GM21737 (cell line): ENCODE results near the gene SEMA7A.
A peak's percentile ranks its signal among the peaks of the same experiment; 100 is the strongest.
"Not testable (repeated sequence)": the region's sequence is repeated elsewhere in the genome, so short reads cannot be mapped to it uniquely, and the experiment has no call there.

Experiments
- ATAC-seq: cut with Tn5 transposase; IDR thresholded peaks from one replicate; pipeline ENCODE4 v1.9.1; 2021; ENCODE audit warnings: mild to moderate bottlenecking, moderate library complexity; ENCODE audit not compliant: unreplicated experiment

SEMA7A gene

DNA sequence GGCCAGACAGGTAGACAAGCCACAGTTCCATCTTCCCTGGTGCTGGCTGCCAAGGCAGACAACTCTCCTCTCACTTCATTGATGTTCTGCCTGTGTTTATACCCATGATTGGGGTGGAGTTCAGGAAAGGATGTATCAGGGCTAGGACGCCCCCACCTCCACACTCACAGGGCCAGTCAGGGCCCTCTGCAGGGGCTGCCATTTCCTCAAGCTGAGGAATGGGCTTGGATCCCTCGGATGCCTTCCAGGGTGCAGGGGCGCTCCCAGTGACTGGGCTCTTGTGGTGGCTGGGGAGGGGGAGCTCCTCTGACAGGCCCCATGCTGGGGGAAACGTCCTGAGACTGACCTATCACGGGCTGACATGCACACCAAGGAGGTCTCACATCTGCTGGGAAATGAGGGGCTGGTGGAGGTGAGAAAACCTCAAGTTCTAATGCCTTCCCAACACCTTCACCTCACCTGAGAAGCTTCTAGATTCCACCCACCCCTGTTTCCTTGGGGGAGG lies 31.4 kb downstream of the SEMA7A start:
- no peak for ATAC-seq

DNA sequence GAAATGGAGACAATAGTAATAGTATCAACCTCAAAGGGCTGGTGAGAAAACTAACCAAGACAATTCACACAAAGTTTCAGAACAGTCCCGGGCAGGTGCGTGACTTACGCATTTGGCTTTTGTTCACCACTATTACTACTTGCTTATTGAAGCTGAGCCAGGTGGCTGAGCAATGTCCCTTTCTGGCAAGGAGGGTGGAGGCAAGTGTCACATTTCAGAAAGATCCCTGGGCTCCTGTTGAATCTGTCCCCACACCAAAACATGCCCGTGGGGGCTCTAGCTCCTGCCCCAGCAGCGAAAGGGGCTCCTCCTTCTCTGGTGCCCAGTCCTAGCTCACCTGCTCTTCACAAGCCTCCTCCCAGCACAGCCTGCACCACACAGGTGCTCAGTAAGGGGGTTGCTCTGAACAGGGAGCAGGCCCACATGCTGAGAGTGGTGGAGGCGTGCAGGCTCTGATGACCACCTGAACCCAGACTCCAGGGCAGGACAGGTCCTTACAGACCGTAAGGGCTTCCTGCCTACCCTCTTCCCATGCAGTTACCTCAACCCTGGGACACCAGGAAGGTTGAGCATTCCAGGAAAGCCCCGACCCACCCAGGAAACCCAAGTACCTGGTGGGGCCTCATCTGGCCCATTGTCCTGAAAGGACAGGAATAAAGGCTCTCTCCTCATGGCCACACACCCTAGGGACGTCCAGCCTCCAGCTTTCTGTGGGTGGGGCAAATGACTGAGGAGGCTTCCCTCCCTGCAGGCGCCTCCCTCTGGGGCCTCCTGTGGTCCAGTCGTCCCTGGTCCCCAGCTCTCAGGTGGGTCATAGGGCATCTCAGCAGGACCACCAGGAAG lies 32.6 kb downstream of the SEMA7A start:
- no peak for ATAC-seq

DNA sequence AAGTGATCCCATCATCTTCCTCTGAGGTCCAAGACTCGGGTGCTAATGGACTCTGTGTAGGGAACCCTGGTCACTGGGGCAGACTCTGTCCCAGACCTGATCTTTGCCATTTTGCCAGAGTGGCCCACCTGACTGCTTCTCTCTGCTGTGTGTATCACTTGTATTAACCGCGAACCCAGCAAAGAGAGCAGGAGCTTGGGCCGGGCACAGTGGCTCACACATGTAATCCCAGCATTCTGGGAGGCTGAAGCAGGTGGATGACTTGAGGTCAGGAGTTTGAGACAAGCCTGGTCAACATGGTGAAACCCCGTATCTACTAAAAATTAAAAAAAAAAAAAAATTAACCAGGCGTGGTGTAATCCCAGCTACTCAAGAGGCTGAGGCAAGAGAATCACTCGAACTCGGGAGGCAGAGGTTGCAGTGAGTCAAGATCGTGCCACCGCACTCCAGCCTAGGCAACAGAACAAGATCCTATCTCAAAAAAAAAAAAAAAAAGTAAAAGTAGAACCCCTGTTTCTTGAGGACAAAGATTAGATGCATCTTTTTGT lies 33.4 kb downstream of the SEMA7A start:
- ATAC-seq, result no peak

DNA sequence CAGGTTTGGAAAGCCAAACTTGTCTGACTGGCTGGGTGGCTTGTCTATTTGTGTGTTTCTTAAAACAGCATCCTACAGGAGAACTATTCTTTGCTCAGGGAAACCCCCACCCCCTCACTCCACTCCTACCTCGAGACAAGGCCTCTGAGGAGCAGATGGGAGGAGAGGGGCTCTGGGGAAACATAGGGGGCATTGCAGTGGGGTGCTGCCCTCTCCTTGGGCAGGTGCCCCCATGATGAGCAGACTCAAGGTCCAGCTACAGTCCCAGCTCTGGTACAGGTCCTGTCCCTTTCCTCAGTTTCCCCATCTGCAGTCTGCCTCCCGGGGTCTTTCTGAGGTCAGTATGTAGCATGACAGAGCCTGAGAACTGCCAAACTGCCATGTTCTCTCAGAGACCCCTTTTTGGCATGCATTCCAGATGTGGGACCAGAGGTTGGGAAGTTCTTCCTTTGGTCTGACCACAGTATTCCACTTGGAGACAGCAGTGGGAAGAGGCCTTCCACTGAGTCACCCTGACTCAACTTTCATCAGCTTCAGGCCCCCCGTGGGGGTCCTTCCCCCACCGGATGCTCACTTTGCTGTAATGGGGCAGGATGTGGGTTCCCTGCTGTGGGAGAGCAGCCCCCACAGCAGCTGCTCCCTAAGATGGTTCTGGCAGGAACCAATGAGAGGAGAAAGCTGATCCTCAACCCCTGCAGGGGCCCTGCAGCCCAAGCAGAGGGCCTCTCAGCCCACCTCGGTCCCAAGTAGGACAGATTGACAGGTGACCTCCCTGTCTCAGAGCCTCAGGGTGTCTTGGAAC lies 34.0 kb downstream of the SEMA7A start:
- ATAC-seq, result no peak

DNA sequence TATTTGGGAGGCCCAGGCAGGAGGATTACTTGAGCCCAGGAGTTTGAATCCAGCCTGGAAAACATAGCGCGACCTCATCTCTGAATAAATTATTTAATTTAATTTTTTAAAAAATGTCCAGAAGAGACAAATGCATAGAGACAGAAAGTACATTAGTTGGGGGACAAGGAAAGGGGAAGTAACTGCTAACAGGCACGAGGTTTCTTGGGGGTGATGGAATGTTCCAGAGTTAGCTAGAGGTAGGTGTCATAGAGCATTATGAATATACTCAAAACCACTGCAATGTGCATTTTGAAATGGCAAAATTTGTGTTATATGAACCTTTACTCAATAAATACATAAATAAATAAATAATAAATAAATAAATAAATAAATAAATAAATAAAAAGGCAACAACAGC lies 34.7 kb downstream of the SEMA7A start:
- ATAC-seq, result no peak

DNA sequence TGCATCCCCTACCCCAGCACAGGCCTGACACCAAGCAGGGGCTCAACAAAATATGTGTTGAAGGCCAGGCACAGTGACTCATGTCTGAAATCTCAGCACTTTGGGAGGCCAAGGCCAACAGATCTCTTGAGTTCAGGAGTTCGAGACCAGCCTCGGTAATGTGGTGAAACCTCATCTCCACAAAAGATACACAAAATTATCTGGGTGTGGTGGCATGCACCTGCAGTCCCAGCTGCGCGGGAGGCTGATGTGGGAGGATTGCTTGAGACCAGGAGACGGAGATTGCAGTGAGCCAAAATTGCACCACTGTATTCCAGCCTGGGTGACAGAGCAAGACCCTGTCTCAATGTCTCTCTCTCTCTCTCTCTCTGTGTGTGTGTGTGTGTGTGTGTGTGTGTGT lies 35.6 kb downstream of the SEMA7A start:
- no peak for ATAC-seq

DNA sequence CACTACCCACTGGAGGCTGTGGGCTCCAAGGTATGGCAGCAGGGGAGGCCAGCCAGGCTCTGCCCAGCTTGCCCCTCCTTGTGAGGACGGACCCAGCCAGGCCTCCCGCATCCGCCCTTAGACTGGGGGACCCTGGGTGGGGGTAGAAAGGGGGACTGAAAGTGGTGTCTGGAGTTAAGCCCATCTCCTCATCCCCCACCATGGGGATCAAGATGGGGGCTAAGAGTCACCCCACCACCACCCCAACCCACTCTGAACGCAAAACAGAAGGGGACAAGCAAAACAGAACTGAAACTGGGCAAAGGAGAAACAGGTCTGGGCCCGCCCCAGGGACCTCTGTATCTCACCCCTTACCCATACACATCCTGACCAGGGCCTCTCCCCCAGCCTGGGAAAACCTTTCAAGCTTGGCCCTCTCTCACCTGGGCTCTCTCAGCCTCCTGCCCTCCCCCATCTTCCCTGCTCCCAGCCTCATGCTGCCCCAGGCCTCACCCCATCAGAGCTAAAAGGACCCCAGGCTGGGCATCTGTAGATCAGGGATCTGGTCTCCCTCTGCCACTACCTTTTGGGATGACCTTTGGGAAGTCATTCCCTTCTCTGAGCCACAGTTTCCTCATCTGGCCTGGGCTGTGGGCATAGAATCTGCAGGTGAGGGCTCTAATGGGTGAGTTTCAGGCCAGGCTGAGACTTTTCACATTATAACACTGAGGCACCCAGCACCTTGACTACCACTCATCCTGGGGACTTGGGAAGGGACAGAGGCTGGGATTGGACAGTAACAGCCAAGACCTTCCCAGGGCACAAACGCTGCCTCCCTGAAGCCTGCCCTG lies 36.3 kb downstream of the SEMA7A start:
- ATAC-seq, result peak; percentile 26

DNA sequence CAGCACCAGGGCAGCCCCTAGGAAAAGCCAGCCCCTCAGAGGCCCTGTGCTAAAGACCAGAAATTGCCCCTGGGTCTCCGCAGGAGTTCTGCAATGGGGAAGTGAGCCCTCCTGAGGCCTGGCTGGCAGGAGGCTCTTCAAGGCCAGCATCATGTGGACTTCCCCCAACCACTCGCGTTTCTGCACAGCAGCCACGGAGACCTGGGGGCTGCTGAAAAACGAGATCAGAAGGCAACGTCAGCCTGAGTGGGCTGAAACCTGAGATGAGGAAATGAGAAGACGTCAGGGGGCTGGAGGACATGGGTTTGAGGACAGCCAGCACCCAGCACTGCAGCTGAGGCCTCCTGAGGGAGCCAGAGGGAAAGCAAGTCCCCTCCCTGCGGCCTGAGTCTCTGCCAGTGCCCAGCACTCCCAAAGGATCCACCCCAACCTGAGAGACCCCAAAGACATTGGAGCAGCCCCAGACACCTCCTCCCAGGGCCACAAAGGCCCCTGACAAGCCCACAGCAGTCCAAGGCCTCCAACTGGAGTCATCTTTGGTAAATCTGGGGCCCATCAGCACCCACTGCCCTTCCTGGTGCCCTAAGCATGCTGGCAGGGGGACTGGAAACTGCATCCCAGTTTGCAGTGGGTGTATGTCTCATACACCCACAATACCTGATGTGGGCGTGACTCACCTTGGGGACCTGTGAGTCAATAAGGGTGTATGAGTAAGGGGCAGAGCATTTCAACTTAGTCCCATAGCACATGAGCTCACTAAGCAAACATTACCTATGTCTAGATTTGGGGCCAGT lies 37.1 kb downstream of the SEMA7A start:
- peak; percentile 36 for ATAC-seq

DNA sequence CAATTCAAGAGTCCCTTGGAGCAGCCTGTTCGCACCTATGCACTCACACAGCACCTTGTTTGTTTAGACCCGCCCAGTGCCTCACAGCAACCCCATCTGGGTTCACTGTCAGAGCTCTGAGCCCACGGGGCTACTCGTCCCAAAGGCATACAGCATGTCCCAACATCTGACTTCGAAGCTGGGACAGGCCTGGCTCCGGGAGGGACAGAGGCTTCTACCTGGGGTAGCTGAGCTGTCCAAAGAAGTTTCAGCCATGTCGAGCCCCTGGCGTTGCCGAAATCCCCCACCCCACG lies 37.7 kb downstream of the SEMA7A start:
- ATAC-seq, result peak; percentile 0

DNA sequence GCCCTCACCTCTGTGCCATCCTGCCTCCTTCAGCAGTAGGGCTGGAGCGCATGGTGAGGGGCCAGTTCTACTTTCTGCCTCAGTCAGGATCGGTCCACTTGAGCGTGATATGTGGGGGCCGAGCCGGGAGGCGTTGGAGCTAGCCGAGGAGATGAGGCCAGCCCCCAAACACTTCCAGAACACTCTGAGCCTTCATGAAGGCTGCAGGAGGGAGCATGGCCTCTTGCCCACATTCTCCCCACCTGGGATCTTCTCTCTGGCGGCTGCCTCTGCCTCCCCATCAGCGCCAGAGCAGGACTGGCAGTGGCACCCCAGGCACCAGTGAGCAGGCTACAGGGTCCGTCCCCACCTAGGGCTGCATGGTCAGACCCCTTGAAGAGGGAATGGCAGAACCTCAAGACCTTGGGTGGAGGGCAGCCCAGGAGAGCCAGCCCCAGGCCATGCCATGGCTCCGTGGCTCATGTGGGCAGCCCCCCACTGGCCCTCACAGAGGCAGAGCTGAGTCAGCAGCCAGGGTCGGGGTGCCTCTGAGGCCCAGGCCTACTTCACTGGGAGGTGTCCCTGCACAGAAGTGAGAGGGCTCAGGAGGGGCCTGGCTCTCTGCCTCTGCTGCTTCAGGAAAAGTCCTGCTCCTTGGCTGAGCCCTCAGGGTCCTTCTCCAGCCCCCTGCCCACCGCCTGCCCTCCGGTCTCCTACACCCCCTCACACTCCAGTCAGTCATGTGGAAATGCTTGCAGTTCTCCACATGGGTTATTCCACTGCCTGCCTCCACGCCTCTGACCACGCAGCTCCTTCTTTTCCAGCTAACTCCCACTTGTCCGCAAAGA lies 38.2 kb downstream of the SEMA7A start:
- no peak for ATAC-seq

DNA sequence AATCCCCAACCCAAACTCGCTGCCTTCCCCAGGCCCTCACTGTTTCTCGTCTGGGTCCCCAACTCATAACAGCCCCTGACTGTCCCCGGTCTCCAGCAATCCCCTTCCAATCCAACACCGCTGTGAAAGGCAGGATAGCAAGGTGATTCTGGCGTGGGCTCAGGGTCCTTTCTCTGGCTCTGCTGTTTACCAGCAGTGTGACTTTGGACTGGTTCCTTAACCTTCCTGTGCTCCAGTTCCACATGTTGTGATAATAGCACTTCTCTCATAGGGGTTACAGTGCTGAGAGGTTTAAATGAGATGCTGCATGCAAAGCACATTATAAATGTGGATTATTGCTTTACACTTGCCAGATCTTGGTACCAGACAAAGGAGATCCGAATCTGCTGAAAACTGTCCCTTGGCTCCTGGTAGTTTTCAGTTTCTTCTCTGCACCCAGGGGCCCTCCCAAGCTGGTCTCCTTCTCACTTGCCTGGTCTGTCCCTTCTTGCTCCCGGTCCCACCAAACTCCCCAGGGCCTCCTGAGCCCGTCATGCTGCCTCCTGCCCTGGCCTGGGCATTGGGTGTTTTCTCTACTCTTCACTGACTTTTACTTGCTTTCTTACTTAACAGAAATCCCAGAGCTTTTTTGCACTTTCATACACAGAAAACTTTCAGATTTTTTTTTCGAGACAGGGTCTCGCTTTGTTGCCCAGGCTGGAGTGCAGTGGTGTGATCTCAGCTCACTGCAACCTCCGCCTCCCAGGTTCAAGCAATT lies 39.5 kb downstream of the SEMA7A start:
- no peak for ATAC-seq

DNA sequence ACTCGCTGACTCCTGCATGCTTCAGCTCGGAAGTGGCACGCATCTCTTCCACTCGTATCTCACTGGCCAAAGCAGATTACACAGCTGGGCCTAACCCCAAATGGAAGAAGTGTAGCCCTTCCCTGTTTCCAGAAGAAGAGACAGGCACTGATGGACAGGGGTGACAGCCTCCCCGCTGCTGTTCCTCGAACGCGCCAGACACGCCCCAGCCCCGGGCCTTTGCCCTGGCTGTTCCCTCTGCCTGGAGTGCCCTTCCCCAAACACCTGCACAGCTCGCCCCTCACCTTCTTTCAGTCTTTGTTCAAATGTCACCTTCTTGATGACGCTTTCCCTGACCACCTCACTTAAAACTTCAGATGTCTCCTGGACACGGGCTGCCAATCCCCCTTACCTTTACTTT lies 40.3 kb downstream of the SEMA7A start:
- no peak for ATAC-seq

DNA sequence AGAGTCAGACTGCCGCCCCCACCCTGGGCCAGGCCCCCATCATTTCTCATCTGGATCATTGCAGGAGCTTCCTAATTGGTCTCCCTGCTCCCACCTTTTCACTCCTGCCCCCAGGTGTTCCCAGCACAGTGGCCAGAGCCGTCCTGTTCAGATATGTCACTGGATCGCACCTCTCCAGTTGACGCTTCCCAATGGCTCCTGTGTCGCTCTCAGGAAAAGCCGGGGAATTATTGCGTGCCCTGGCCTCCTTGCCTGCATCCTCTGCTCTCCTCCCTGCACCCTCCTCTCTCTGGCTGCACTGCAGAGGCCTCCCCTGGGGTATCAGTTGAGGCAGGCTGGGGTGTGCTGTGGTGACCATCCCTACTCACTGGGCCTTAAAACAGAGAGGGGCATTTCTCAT lies 40.9 kb downstream of the SEMA7A start:
- ATAC-seq, result no peak

DNA sequence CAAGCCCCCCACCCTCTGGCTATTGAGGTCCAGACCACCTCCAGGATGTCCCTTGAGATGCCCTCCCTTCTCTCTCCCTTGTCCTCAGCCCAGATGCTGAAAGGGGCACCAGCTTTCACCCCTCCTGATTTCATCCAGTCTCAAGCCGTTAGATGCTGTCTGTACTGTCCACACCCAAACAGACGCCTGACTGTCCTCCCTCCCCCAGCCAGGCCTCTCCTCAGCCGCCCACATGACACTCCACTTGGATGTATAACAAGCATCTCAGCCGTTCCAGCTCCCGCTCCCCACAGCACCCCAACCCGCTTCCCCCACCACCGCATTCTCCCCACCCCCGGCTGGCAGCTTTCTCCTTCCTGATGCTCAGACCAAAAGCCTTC lies 41.3 kb downstream of the SEMA7A start:
- no peak for ATAC-seq

DNA sequence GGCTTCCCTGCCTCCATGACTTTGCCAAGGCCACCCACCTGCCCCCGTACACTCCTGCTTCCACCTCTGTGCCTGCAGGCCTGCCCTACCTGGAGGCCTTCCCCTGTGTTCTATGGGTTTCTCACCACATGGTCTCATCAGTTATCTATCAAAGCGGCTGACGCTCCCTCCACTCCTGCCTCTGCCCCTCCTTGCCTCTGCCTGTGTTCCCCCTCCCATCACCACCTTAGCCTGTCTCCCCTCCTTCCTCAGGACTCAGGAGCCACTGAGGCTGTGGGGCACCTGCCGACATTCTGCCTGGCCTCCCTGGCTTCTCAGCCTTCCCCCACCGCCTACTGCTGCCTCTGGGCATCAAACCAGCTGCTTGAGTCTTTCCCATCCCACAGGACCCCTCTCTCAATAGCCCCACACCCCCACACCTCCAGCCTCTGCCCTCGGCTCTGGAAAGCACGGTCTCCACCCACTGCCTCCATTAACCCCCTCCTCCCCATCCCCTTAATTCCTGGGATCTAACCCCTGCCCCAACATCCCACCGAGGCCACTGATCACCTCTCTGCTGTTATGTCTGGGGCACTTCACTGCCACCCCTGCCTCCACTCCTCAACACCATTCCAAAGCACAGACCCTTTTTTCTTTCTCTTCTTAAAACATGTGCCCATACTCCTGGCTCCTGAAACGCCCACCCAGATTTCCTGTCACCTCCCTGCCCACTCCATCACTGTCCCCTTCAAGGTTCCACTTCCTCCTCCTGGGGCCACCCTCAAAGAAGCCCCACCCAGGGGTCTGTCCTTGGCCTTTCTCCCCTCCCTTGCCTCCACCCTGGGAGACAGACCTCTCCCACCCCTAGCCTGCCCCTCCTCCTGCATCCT lies 41.9 kb downstream of the SEMA7A start:
- no peak for ATAC-seq

DNA sequence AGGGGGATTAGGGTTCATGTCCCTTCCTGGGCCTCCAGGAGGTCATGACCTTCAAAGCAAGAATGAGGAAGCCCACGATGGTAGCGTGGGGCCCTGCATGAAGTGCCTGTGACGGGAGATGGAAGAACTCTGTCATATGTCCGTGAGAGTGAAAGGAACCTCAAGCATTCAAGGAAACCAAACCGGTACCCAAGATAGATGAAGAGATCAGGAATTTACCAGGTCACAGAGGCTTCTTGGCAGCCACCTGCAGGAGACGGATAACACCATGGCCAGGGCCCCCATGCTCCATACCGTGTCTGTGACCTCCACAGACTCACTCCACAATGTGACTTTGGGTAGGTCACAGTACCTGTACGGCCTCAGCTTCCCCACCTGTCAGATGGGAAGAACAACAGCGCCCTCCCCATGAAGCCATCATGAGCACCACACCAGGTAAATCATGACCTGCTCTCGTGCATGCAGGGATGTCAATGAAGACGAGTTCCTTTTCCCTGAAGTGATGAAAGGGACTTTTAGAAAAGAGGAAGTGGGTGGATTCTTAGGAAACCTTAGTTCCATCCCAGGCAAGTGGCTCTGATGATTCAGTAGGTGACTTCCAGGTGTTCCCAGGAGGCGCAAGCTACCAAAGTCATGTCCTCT lies 43.0 kb downstream of the SEMA7A start:
- ATAC-seq, result no peak

DNA sequence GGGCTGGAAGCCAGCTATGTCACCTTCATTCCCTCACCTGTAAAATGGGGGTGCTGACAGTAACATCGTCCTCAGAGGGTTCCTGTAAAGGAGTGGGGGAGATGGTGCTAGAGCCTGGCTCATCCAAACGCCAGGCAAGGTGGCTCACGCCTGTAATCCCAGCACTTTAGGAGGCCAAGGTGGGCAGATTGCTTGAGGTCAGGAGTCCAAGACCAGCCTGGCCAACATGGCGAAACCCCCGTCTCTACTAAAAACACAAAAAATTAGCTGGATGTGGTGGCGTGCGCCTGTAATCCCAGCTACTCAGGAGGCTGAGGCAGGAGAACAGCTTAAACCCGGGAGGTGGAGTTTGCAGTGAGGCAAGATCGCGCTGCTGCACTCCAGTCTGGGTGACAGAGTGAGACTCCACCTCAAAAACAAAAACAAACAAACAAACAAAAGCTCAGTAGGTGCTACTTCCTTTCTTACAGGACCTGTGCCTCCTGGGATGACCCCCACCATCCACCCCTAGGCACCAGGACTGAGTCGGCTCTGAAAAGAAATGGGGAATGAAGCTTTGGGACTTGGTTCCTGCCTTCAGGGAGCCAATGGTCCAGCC lies 43.6 kb downstream of the SEMA7A start:
- not testable (repeated sequence) for ATAC-seq
